Sigmoid colon (tissue), 7 donors: Measurements from ENCODE around the gene LYPLA2. TPM values are rescaled to one million over a fixed set of nuclear protein-coding genes. Genes with fewer than 3 reads are reported as not detected.

Experiments used
- DNase-seq: peaks from one replicate; pipeline ENCODE4 v3.0.0-alpha.2; 2019
- H3K27ac ChIP-seq, 4 donors: fragments of 200-600 bp; sonication (generic); one replicate each; pipeline ENCODE4 v1.5.1; 2016 to 2019; ENCODE audit warnings: mild to moderate bottlenecking in 1 of 4
- H3K27me3 ChIP-seq, 3 donors: fragments of 200-600 bp; sonication (generic); one replicate each; pipeline ENCODE4 v1.5.1; 2019; ENCODE audit warnings: mild to moderate bottlenecking in 1 of 3
- H3K36me3 ChIP-seq, 4 donors: fragments of 200-600 bp; sonication (generic); one replicate each; pipeline ENCODE4 v1.5.1; 2016 to 2019
- H3K4me1 ChIP-seq, 4 donors: fragments of 200-600 bp; sonication (generic); one replicate each; pipeline ENCODE4 v1.5.1; 2017 to 2019
- H3K4me3 ChIP-seq, 4 donors: fragments of 200-600 bp; sonication (generic); one replicate each; pipeline ENCODE4 v1.5.1; 2017 to 2019; ENCODE audit warnings: mild to moderate bottlenecking in 2 of 4, moderate library complexity in 1 of 4
- H3K9me3 ChIP-seq, 4 donors: fragments of 200-600 bp in 3 of 4; sonication (generic) in 3 of 4; one replicate each; pipeline versions ENCODE4 v1.5.1 to v1.6.1; 2013 to 2019
- EP300 ChIP-seq, 4 donors: sonication (generic); formaldehyde crosslinking; IDR thresholded peaks; one replicate each; pipeline ENCODE4 v1.6.1; 2017; ENCODE audit warnings: antibody characterized with exemption in 4 of 4
- POLR2A ChIP-seq, 2 donors: fragments of 450-650 bp; IDR thresholded peaks; one replicate each; pipeline ENCODE4 v1.6.1; 2016; ENCODE audit warnings: antibody characterized with exemption in 2 of 2, mild to moderate bottlenecking in 2 of 2, moderate library complexity in 2 of 2
- POLR2AphosphoS5 ChIP-seq, 4 donors: sonication (generic); formaldehyde crosslinking; IDR thresholded peaks; one replicate each; pipeline ENCODE4 v1.6.1; 2017; ENCODE audit warnings: antibody characterized with exemption in 4 of 4
- WGBS, 2 donors: extraction: QIAGEN DNeasy Blood & Tissue Kit; methylation state at CpG; one replicate each; pipeline ENCODE4 v1.1.7; 2013; 5-methylcytosine and 5-hydroxymethylcytosine counted together
- intact Hi-C: fragments of 100-400 bp; cut with DNase I; formaldehyde crosslinking; loops from one replicate; pipeline ENCODE4 v1.15.1; 2023
- polyA plus RNA-seq, 3 donors: library from polyadenylated mRNA; stranded (reverse); fragments of 200-250 nt; gene quantifications; one replicate each; pipeline ENCODE4 v1.2.3, GENCODE V29; 2013
- total RNA-seq, 4 donors: library from RNA; depleted of rRNA; stranded (reverse); fragments of >200 nt; gene quantifications; one replicate each; pipeline ENCODE4 v1.1.0, GENCODE V29; 2016
- TF ChIP-seq, protein P1 (sequence below), 4 experiments: fragments of 450-650 bp in 3 of 4; fragments of 200-600 bp in 1 of 4; IDR thresholded peaks; one replicate each; pipeline ENCODE4 v1.5.1; 2016 to 2019; ENCODE audit warnings: antibody characterized with exemption in 4 of 4, mild to moderate bottlenecking in 3 of 4, moderate library complexity in 2 of 4
- donor health status: healthy with polysubstance abuse.
- donor health status: Bipolar disorder and iron deficiency.
- donor health status: healthy.

LYPLA2 gene
- total RNA-seq (10 to 100 TPM; 20.2 to 24.4 (median 23.3) TPM), polyA plus RNA-seq (100 to 1,000 TPM in 2 of 3 donors, 10 to 100 TPM in 1; 99.6 to 121 (median 120) TPM)

DNA sequence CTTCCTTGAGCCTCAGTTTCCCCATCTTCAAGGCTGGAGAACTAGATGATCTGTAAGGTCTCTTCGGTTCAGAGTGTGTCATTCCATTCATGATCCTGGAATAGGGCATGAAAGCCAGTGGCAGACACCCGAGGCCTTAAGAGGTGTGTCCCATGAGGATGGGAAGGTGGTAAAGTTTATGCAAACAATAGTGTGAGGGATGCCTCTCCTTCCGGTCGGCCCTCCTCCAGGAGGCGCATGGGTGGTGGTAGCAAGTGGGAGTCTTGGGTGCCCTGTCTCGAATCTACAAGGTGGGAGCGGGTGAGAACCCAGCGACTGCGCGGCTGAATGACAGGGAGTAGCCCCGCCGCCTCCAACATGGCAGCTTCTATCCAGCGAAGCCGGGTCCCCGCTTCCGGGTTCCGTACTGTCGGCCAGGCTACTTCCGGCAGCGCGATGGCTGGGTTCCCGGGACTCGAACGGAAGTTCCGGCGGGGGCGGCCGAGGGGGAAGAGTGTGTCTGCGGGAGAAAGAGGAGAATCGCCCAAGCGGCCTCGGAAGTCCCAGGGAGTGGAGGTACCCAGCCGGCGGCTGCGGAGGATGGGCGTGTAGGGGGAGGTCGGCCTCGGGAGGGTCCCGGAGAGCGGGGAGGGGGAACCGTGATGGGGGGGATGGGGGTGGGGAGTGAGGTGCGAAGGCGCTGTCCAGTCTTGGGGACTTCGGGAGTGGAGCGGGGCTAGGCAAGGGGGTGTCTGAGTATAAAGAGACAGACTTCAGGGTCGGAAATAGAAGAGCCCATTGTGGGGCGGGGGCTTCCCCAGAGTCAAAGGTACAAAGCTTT is at the start of gene LYPLA2:
Gene LYPLA2, plus strand, starts transcription at position 450 of the 820 bp plus-strand sequence. CDS start 1,538 bp downstream, outside the sequence.
- Histone ChIP-seq H3K4me1 (peaks cover 0 to 37% (median 32%) of the 10 kb centered on the region in 4 donors), H3K4me3 (peak within 1 kb of the TSS; percentile 52 to 84 (median 77)), H3K9me3 (no peaks in the 10 kb centered on the region), H3K27ac (peak within 1 kb of the TSS; percentile 73 to 85 (median 82)), H3K36me3 (peaks cover 6 to 52% (median 22%) of the 10 kb centered on the region in 4 donors), H3K27me3 (no peaks in the 10 kb centered on the region)
- TF ChIP-seq POLR2AphosphoS5 (IDR thresholded peaks at IDR 0.05) (peak; percentile 35 to 83 (median 74)), POLR2A (IDR thresholded peaks at IDR 0.05) (no peak), EP300 (IDR thresholded peaks at IDR 0.05) (no peak)
- 1% methylated on average over 47 of the region's 47 CpGs for WGBS, 2 donors
- intact Hi-C loops: no loop called here
- DNase-seq: peak; percentile 97

GRCh38 chr1:23741609-23742008 is 49.3 kb upstream of the LYPLA2 start:
- no peaks in the 10 kb centered on the region for H3K9me3 ChIP-seq
- no peak overlapping the region for H3K4me3 ChIP-seq
- WGBS, 2 donors: 89 to 92% methylated on average over 5 of the region's 5 CpGs
- no peak for TF ChIP-seq POLR2AphosphoS5 (IDR thresholded peaks at IDR 0.05)
- no peak for TF ChIP-seq EP300 (IDR thresholded peaks at IDR 0.05)
- TF ChIP-seq POLR2A (IDR thresholded peaks at IDR 0.05): no peak
- TF ChIP-seq, protein P1, sequence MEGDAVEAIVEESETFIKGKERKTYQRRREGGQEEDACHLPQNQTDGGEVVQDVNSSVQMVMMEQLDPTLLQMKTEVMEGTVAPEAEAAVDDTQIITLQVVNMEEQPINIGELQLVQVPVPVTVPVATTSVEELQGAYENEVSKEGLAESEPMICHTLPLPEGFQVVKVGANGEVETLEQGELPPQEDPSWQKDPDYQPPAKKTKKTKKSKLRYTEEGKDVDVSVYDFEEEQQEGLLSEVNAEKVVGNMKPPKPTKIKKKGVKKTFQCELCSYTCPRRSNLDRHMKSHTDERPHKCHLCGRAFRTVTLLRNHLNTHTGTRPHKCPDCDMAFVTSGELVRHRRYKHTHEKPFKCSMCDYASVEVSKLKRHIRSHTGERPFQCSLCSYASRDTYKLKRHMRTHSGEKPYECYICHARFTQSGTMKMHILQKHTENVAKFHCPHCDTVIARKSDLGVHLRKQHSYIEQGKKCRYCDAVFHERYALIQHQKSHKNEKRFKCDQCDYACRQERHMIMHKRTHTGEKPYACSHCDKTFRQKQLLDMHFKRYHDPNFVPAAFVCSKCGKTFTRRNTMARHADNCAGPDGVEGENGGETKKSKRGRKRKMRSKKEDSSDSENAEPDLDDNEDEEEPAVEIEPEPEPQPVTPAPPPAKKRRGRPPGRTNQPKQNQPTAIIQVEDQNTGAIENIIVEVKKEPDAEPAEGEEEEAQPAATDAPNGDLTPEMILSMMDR (IDR thresholded peaks at IDR 0.05): no peak
- intact Hi-C loops: loop anchor here (5.0 kb wide), 1 partner anchor 49 kb away; the partner anchor contains the start of gene RPL11
- H3K27ac ChIP-seq: no peak overlapping the region
- no peaks in the 10 kb centered on the region for H3K36me3 ChIP-seq
- H3K27me3 ChIP-seq: no peaks in the 10 kb centered on the region
- peaks cover 0 to 26% (median 24%) of the 10 kb centered on the region in 4 donors for H3K4me1 ChIP-seq
- no peak for DNase-seq

- DNase-seq: peak; percentile 72
- Histone ChIP-seq H3K27ac (peak overlapping the region; percentile 93 to 95 (median 94)), H3K4me1 (peaks cover 0 to 37% (median 24%) of the 10 kb centered on the region in 4 donors), H3K27me3 (no peaks in the 10 kb centered on the region), H3K4me3 (peak overlapping the region; percentile 78 to 98 (median 96)), H3K36me3 (no peaks in the 10 kb centered on the region), H3K9me3 (no peaks in the 10 kb centered on the region)
- no peak for TF ChIP-seq POLR2AphosphoS5 (IDR thresholded peaks at IDR 0.05)
- intact Hi-C loops: loop anchor here (5.0 kb wide), 1 partner anchor 50 kb away; the partner anchor contains the start of gene RPL11
- 5 to 10% methylated on average over 28 of the region's 28 CpGs for WGBS, 2 donors
Measured at GRCh38 chr1:23742670-23743286, 48.2 kb upstream of the LYPLA2 start.

- TF ChIP-seq POLR2A (IDR thresholded peaks at IDR 0.05) (peak in 1 of 2 donors; percentile 43), POLR2AphosphoS5 (IDR thresholded peaks at IDR 0.05) (peak; percentile 53 to 85 (median 80)), EP300 (IDR thresholded peaks at IDR 0.05) (no peak)
- 0 to 1% methylated on average over 119 of the region's 119 CpGs for WGBS, 2 donors
- Histone ChIP-seq H3K27ac (peak within 1 kb of the TSS; percentile 93 to 95 (median 94)), H3K36me3 (no peaks in the 10 kb centered on the region), H3K9me3 (no peaks in the 10 kb centered on the region), H3K4me1 (peaks cover 0 to 39% (median 24%) of the 10 kb centered on the region in 4 donors), H3K27me3 (no peaks in the 10 kb centered on the region), H3K4me3 (peak within 1 kb of the TSS; percentile 78 to 98 (median 96))
- DNase-seq: peak; percentile 83
- intact Hi-C loops: loop anchor here (5.0 kb wide), 1 partner anchor 51 kb away; the partner anchor contains the start of gene RPL11
Measured at GRCh38 chr1:23743287-23744152, 47.4 kb upstream of the LYPLA2 start, which contains the start of gene ELOA. Gene ELOA (plus strand): TSS chr1:23743471. CDS start chr1:23743504, 33 bp downstream.

DNA sequence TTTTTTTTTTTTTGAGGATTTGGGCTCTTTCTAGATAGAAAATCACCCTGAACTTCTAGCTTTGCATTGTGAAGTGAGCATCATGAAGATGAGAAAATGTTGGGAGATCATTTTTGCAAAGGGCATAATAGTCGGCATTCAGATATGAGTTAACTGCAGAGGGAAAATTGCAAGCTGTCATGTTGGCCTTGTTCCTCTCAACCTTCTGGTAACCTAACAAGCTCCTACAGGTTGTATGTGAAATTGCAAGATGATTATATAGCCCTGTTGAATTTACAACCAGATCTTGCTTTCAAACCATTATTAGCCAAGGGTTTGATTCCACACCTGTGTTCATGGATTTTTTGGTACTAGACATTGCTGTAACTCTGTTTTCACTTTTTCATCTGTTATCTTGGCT is 45.4 kb upstream of the LYPLA2 start:
- H3K36me3 ChIP-seq: peaks cover 0 to 8% (median 3%) of the 10 kb centered on the region in 4 donors
- H3K4me1 ChIP-seq: peaks cover 0 to 39% (median 24%) of the 10 kb centered on the region in 4 donors
- no peak overlapping the region for H3K27ac ChIP-seq
- no peak for TF ChIP-seq POLR2A (IDR thresholded peaks at IDR 0.05)
- TF ChIP-seq, protein P1 (IDR thresholded peaks at IDR 0.05): peak in 2 of 4 experiments; percentile 11 to 19
- H3K4me3 ChIP-seq: no peak overlapping the region
- no peak for DNase-seq
- H3K27me3 ChIP-seq: no peaks in the 10 kb centered on the region
- intact Hi-C loops: no loop called here
- no peaks in the 10 kb centered on the region for H3K9me3 ChIP-seq
- WGBS, 2 donors: 12 to 50% methylated on average over 1 of the region's 1 CpG
